NOMO-1 (cell line): Measurements from ENCODE around the gene RNF113B.

Experiments
- DNase-seq, 2 experiments: peaks; one replicate each; lab custom pipeline; 2025; ENCODE audit not compliant: unreplicated experiment in 2 of 2; lab: John Stamatoyannopoulos, UW

RNF113B gene

DNA sequence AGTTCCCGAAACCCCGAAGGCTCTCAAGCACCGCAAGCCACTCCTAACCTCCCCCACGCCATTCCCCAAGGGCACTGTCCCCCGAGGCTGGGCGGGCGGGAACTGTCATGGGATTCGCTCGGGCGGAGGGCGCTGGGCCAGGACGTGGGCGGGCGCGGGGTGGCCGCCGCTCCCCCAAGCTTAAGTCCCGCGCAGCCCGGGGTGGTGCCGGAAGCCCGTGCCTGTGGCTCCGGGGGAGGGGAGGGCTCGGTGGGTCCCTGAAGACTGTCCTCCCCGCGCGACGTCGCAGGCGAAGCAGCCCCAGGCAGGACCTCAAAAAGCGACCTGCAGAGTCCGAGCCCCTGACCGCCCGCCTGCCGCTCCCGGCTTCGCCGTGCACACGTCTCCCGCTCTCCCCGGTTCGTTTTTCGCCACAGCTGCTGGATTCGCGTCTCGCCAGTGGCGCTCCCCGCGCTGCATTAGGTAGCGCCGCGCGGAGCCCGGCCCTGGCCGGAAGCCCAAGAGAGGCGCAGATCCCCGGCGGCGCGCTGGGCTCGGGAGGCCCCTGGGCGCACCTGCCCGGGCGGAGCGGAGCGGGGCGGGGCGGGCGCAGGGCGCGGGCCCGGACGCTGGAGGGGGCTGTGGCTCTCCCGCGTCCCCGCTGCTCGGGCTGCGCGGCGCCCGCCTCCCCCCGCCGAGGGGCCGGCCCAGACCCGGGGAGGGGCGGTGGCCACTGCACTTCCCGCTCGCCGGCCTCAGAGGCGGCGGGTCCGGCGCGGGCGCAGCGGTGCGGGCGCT is 34.5 kb downstream of the RNF113B start, which contains the start of gene FARP1:
Gene FARP1, plus strand, starts transcription at position 715 of the 777 bp plus-strand sequence. CDS start 70,149 bp downstream, outside the sequence.
- peak in 1 of 2 experiments; percentile 3 for DNase-seq

DNA sequence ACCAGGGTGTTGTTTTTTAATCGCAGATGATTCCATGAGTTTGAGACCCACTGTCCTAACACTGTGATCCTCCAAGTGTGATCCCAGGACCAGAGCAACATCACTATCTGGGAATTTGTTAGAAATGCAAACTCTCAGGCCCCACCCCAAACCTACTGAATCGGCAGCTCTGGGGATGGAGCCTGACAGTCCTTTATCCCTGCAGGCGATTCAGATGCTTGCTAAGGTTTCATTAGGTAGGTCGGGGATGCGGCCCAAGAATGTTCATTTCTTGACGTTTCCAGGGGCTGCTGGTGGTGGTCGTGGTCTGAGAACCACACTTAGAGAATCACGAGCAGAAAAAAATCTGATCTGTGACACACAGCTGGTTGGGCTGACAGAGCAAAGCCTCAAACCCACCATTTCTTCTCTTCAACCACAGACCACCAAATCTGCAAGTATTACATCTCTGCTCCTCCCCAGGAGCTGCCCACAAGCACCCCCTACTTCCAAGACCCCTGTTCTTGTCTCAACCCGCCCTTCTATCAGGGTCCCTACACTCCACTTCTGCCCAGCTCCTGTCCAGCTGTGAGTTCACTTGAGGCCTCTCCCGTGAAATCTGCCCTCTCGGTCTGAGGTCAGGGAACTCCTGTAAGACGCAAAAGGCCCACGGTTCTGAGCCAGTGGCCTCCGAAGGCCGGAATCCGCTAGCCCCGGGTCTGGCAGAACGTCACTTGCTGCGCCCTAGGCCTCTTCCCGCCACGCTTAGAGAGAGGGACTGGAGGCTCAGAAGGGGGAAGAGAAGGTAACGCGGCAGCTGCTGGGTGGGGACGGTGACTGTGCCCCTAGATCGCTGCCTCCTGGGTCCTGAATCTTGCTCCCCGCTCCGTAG is 35.3 kb downstream of the RNF113B start:
- DNase-seq, result no peak

DNA sequence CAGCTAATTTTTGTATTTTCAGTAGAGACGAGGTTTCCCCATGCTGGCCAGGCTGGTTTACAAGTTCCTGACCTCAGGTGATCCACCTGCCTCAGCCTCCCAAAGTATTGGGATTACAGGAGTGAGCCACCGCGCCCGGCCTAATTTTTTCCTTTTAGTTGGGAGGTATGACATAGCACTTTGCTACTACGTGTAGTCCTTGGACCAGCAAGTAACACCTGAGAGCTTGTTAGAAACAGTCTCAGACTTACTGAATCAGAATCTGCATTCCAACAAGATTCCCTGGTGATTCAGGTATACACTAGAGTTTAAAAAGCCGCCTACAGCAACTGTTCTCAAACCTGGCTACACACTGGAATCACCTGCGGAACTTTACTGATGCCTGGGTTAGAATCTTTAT is 36.0 kb downstream of the RNF113B start:
- no peak for DNase-seq

DNA sequence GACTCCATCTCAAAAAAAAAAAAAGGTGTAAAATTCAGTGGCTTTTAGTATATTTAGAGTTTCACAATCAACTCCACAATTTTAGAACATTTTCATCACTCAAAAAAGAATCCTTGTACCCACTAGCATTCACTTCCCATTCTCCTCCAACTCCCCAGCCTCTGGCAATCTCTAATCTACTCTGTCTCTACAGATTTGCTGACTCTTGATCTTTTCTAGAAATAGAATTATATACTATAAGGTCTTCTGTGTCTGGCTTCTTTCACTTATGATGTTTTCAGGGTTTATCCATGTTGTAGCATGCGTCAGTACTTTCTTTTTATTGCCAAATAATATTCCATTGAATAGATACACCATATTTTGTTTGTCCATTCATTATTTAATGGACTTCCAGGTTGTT is 42.2 kb downstream of the RNF113B start:
- DNase-seq, result no peak

DNA sequence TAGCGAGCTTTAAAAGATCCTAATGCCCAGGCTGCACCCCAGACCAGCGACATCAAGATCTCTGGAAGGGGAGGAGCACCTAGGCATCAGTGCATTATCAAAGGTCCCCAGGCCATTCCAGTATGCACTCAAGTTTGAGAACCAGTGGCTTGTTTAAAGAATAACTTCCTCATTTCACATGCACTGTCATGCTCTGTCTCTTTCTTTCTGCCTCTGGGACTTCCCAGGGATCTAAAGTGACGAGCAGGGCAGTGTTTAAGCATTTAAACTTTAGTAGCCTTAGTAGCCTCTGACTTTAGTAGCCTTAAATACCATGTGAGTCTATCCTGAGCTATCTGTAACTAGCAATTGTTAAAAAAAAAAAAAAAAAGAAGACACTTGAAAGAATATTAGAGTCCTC is 43.1 kb downstream of the RNF113B start:
- DNase-seq, result no peak

DNA sequence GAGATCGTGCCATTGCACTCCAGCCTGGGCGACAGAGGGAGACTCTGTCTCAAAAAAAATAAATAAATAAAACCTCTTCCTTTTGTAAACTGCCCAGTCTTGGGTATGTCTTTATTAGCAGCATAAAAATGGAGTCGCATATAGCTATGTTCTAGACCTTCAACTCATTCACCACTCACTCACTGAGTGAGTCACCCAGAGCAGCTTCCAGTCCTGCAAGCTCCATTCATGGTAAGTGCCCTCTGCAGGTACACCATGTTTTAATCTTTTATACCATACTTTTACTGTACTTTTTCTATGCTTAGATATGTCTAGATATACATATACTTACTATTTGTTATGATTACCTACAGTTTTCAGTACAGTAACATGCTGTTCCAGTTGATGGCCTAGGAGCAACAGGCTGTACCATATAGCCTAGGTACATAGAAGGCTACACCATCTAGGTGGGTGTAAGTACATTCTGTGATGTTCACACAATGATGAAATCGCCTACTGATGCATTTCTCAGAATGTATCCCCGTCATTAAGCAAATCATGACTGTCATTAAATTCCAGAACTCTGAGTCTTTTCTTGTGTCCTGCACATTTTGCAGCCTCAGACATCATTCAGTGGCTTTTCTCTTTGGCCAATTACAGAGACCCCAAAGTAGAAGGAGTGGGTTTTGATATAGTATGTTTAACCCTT is 47.9 kb downstream of the RNF113B start:
- DNase-seq, result no peak
